HepG2 (cell line): ENCODE measurements around the gene TM9SF4. TPM values are rescaled to one million over a fixed set of nuclear protein-coding genes. Genes with fewer than 3 reads are reported as not detected.

Experiments
- ARID4A ChIP-seq: sonication (generic); formaldehyde crosslinking; IDR thresholded peaks from 2 replicates; pipeline ENCODE4 v1.5.0; 2020; ENCODE audit warnings: mild to moderate bottlenecking, missing genetic modification reagents, borderline replicate concordance
- GABPA ChIP-seq, 2 experiments: IDR thresholded peaks; 2 replicates each; pipeline ENCODE4 v1.6.1; 2011 to 2016; ENCODE audit warnings: low read depth in 2 of 2, low read length in 1 of 2, missing biosample characterization in 1 of 2, missing genetic modification characterization in 1 of 2
- MAFG ChIP-seq: sonication (generic); formaldehyde crosslinking; IDR thresholded peaks from 2 replicates; pipeline ENCODE4 v1.5.1; 2020; ENCODE audit warnings: mild to moderate bottlenecking, missing genetic modification reagents
- PCBP1 ChIP-seq: fragments of 200-400 bp; formaldehyde crosslinking; IDR thresholded peaks from 2 replicates; pipeline ENCODE4 v1.6.1; 2017; ENCODE audit warnings: mild to moderate bottlenecking, low read depth, low read length, borderline replicate concordance
- SIN3A ChIP-seq: IDR thresholded peaks from 2 replicates; pipeline ENCODE4 v1.6.1; 2011; ENCODE audit warnings: low read depth, mild to moderate bottlenecking, control low read depth, low read length, borderline replicate concordance
- SKI ChIP-seq: fragments of 450-650 bp; IDR thresholded peaks from one replicate; pipeline ENCODE4 v1.6.1; 2018; ENCODE audit warnings: mild to moderate bottlenecking; ENCODE audit not compliant: partially characterized antibody
- SMARCC2 ChIP-seq: fragments of 450-650 bp; IDR thresholded peaks from 2 replicates; pipeline ENCODE4 v1.6.1; 2017; ENCODE audit warnings: antibody characterized with exemption, mild to moderate bottlenecking
- YY1 ChIP-seq: IDR thresholded peaks from 2 replicates; pipeline ENCODE4 v1.6.1; 2011; ENCODE audit warnings: low read length, low read depth, moderate library complexity, mild to moderate bottlenecking; ENCODE audit not compliant: insufficient read depth, insufficient replicate concordance
- ZFP91 ChIP-seq: sonication (generic); formaldehyde crosslinking; IDR thresholded peaks from 2 replicates; pipeline ENCODE4 v1.9.0; 2022; ENCODE audit warnings: missing genetic modification reagents, mild to moderate bottlenecking, borderline replicate concordance
- ZNF12 ChIP-seq: sonication (generic); formaldehyde crosslinking; IDR thresholded peaks from 2 replicates; pipeline ENCODE4 v1.5.0; 2020; ENCODE audit warnings: missing genetic modification reagents
- ZNF121 ChIP-seq: sonication (generic); formaldehyde crosslinking; IDR thresholded peaks from 2 replicates; pipeline ENCODE4 v1.5.0; 2020; ENCODE audit warnings: mild to moderate bottlenecking, missing genetic modification reagents
- ZNF207 ChIP-seq: fragments of 450-650 bp; IDR thresholded peaks from 2 replicates; pipeline ENCODE4 v1.6.1; 2016; ENCODE audit warnings: antibody characterized with exemption, borderline replicate concordance
- ZNF317 ChIP-seq: sonication (generic); formaldehyde crosslinking; IDR thresholded peaks from 2 replicates; pipeline ENCODE4 v1.5.0; 2020; ENCODE audit warnings: mild to moderate bottlenecking, missing genetic modification reagents
- ZNF496 ChIP-seq: sonication (generic); formaldehyde crosslinking; IDR thresholded peaks from 2 replicates; pipeline ENCODE4 v1.8.1; 2023; ENCODE audit warnings: mild to moderate bottlenecking, moderate library complexity, missing genetic modification reagents; ENCODE audit not compliant: insufficient replicate concordance
- ZNF557 ChIP-seq: sonication (generic); formaldehyde crosslinking; IDR thresholded peaks from 2 replicates; pipeline ENCODE4 v1.4.0; 2020; ENCODE audit warnings: missing genetic modification reagents
- ZNF644 ChIP-seq: IDR thresholded peaks from 2 replicates; pipeline ENCODE4 v1.6.1; 2016; ENCODE audit warnings: low read depth
- ZNF678 ChIP-seq: sonication (generic); formaldehyde crosslinking; IDR thresholded peaks from 2 replicates; pipeline ENCODE4 v1.4.0; 2020; ENCODE audit warnings: mild to moderate bottlenecking, missing genetic modification reagents
- ZNF746 ChIP-seq: sonication (generic); formaldehyde crosslinking; IDR thresholded peaks from 2 replicates; pipeline ENCODE4 v1.8.0; 2022; ENCODE audit warnings: mild to moderate bottlenecking, missing genetic modification reagents
- ZNF768 ChIP-seq: sonication (generic); formaldehyde crosslinking; IDR thresholded peaks from 2 replicates; pipeline ENCODE4 v1.4.0; 2020; ENCODE audit warnings: missing genetic modification reagents
- polyA plus RNA-seq, 8 experiments: library from polyadenylated mRNA; depleted of rRNA in 3 of 8; stranded (reverse) in 7 of 8; unstranded in 1 of 8; fragments of >200 nt; fragmentation: Illumina TruSeq in 4 of 8; extraction: Trizol in 4 of 8; gene quantifications; 2 replicates each; pipeline versions ENCODE4 v1.2.1 to v1.2.3, GENCODE V29; 2011 to 2016; ENCODE audit warnings: low read depth in 4 of 8, missing spikeins in 1 of 8, mixed read lengths in 1 of 8; ENCODE audit not compliant: insufficient read depth in 1 of 8
- total RNA-seq, 5 experiments: library from RNA; depleted of rRNA; stranded (reverse); fragments of >200 nt; fragmentation: Illumina TruSeq; extraction: Trizol; gene quantifications; 2 replicates each; pipeline ENCODE4 v1.2.3, GENCODE V29; 2016; ENCODE audit warnings: low read depth in 1 of 5
- TF ChIP-seq, protein P1 (sequence below): IDR thresholded peaks from 2 replicates; pipeline ENCODE4 v1.6.1; 2018; ENCODE audit warnings: missing genetic modification reagents, mild to moderate bottlenecking, missing compliant biosample characterization
- TF ChIP-seq, protein P2 (sequence below): sonication (generic); formaldehyde crosslinking; IDR thresholded peaks from 2 replicates; pipeline ENCODE4 v1.5.0; 2020; ENCODE audit warnings: missing genetic modification reagents

Gene TM9SF4
- total and polyA plus RNA-seq, 2 of the 13 experiments (the other 11 are each of a cell fraction or from before 2014, with no cell fraction given) = 53.5 to 171 TPM

GRCh38 chr20:32109392-32110172 lies at the start of gene TM9SF4 (continued):
- peak; percentile 67 for TF ChIP-seq GABPA (IDR thresholded peaks at IDR 0.05; ENCODE audit: low read depth, low read length)
- TF ChIP-seq GABPA (CRISPR knock-in tag; IDR thresholded peaks at IDR 0.05; ENCODE audit: low read depth) = peak; percentile 95
- TF ChIP-seq ZNF317 (CRISPR knock-in tag) = peak; percentile 93
- TF ChIP-seq ZNF678 (CRISPR knock-in tag) = peak; percentile 93
- TF ChIP-seq, protein P1, sequence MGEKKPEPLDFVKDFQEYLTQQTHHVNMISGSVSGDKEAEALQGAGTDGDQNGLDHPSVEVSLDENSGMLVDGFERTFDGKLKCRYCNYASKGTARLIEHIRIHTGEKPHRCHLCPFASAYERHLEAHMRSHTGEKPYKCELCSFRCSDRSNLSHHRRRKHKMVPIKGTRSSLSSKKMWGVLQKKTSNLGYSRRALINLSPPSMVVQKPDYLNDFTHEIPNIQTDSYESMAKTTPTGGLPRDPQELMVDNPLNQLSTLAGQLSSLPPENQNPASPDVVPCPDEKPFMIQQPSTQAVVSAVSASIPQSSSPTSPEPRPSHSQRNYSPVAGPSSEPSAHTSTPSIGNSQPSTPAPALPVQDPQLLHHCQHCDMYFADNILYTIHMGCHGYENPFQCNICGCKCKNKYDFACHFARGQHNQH (CRISPR knock-in tag) = peak; percentile 88
- peak; percentile 66; the same call in 1 of the 2 replicates for TF ChIP-seq SIN3A
- TF ChIP-seq SKI = no peak
- peak; percentile 94 for TF ChIP-seq ARID4A (CRISPR knock-in tag)
- TF ChIP-seq ZNF768 (CRISPR knock-in tag) = 0 out of 2 replicates have a peak, but pooled peaks have one; percentile 61
- TF ChIP-seq PCBP1 = peak; percentile 96
- peak; percentile 96 for TF ChIP-seq ZFP91 (CRISPR knock-in tag)
- no peak for TF ChIP-seq ZNF496 (CRISPR knock-in tag)
- TF ChIP-seq ZNF644 (CRISPR knock-in tag) = peak; percentile 94
- peak; percentile 42; the same call in 1 of the 2 replicates for TF ChIP-seq MAFG
- TF ChIP-seq ZNF121 (CRISPR knock-in tag) = 0 out of 2 replicates have a peak, but pooled peaks have one; percentile 51
- TF ChIP-seq ZNF207 = peak; percentile 74; the same call in 1 of the 2 replicates
- peak; percentile 74 for TF ChIP-seq ZNF12 (CRISPR knock-in tag)
- TF ChIP-seq, protein P2, sequence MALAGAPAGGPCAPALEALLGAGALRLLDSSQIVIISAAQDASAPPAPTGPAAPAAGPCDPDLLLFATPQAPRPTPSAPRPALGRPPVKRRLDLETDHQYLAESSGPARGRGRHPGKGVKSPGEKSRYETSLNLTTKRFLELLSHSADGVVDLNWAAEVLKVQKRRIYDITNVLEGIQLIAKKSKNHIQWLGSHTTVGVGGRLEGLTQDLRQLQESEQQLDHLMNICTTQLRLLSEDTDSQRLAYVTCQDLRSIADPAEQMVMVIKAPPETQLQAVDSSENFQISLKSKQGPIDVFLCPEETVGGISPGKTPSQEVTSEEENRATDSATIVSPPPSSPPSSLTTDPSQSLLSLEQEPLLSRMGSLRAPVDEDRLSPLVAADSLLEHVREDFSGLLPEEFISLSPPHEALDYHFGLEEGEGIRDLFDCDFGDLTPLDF = peak; percentile 91
- TF ChIP-seq ZNF746 = peak; percentile 86
- TF ChIP-seq ZNF557 = peak; percentile 76; the same call in 1 of the 2 replicates
- peak; percentile 99 for TF ChIP-seq YY1
- no peak for TF ChIP-seq SMARCC2
